PC-9 (cell line): ENCODE data around the gene KIR2DL1.

ENCODE experiments used
- CTCF ChIP-seq: fragments of 200-600 bp; sonication (generic); conservative IDR thresholded peaks from 2 replicates; pipeline ENCODE4 v1.6.1; 2017; ENCODE audit warnings: mixed run types, antibody characterized with exemption, mild to moderate bottlenecking, moderate library complexity
- EZH2 ChIP-seq: fragments of 200-600 bp; sonication (generic); IDR thresholded peaks from 2 replicates; pipeline ENCODE4 v1.8.0; 2017; ENCODE audit warnings: antibody characterized with exemption, low read depth

- TF ChIP-seq CTCF (no peak), EZH2 (no peak)
Measured at GRCh38 chr19:54724142-54724541, 45.5 kb upstream of the KIR2DL1 start, which contains the start of gene KIR3DL3.
